ENCODE data around the gene PID1. TPM values are rescaled to one million over a fixed set of nuclear protein-coding genes. Genes with fewer than 3 reads are reported as not detected.

Gene PID1
- total and polyA plus RNA-seq, 4 donors = 13.3 to 52.0 (median 45.7) TPM

GRCh38 chr2:229265727-229266126 lies 5.4 kb downstream of the PID1 start (continued):
- peak; percentile 89 for TF ChIP-seq FOXA2 (IDR thresholded peaks at IDR 0.05)
- TF ChIP-seq YY1 (IDR thresholded peaks at IDR 0.05) = peak; percentile 93

DNA sequence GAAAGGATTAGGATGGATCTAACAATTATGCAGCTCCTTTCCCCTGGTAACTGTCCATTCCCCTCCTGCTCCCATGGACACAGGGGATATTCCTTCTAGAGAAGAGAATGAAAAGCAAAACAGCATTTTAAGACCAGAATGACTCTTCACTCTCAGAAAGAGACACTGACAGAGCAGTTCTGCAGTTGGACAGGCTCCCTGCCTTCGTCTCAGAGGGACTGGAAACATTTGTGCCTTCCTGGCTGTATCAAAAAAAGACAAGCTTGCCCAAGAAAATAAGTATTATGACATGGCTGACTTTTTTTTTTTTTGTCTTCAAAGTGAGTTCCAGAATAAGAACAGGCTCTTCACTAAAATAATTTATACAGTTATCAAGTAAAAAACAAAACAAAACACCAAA lies 9.5 kb downstream of the PID1 start:
- H3K27ac ChIP-seq (ENCODE audit: low read depth in 1 of 2, low read length in 2 of 2) = no peak overlapping the region
- 84% methylated on average over 1 of the region's 1 CpG for WGBS
- no peak overlapping the region for H3K4me3 ChIP-seq (ENCODE audit: low read depth in 1 of 3, low read length in 3 of 3)
- no peaks in the 10 kb centered on the region for H3K27me3 ChIP-seq (ENCODE audit: control insufficient read depth in 4 of 4, insufficient read depth in 4 of 4, low read length in 3 of 4)
- TF ChIP-seq FOXA1 (IDR thresholded peaks at IDR 0.05) = no peak
- no peak for TF ChIP-seq GABPA (IDR thresholded peaks at IDR 0.05 in 1 of 2, conservative IDR thresholded peaks at IDR 0.05 in 1 of 2)
- TF ChIP-seq REST (IDR thresholded peaks at IDR 0.05) = no peak
- TF ChIP-seq, protein P1, sequence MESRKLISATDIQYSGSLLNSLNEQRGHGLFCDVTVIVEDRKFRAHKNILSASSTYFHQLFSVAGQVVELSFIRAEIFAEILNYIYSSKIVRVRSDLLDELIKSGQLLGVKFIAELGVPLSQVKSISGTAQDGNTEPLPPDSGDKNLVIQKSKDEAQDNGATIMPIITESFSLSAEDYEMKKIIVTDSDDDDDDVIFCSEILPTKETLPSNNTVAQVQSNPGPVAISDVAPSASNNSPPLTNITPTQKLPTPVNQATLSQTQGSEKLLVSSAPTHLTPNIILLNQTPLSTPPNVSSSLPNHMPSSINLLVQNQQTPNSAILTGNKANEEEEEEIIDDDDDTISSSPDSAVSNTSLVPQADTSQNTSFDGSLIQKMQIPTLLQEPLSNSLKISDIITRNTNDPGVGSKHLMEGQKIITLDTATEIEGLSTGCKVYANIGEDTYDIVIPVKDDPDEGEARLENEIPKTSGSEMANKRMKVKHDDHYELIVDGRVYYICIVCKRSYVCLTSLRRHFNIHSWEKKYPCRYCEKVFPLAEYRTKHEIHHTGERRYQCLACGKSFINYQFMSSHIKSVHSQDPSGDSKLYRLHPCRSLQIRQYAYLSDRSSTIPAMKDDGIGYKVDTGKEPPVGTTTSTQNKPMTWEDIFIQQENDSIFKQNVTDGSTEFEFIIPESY (IDR thresholded peaks at IDR 0.05) = no peak
- TF ChIP-seq TAF1 (conservative IDR thresholded peaks at IDR 0.05) = no peak
- TF ChIP-seq JUND (IDR thresholded peaks at IDR 0.05) = no peak
- peaks cover 0 to 6% (median 0%) of the 10 kb centered on the region in 4 donors for H3K9me3 ChIP-seq (ENCODE audit: control insufficient read depth in 4 of 4, low read length in 3 of 4)
- peaks cover under 1 to 39% (median 25%) of the 10 kb centered on the region in 4 donors for H3K4me1 ChIP-seq (ENCODE audit: control insufficient read depth in 4 of 4, insufficient read depth in 4 of 4, low read length in 3 of 4)
- H3K9ac ChIP-seq (ENCODE audit: low read depth in 1 of 2, low read length in 2 of 2) = no peak overlapping the region
- no peak for DNase-seq (ENCODE audit: low spot score)
- H3K36me3 ChIP-seq (ENCODE audit: control insufficient read depth in 4 of 4, insufficient read depth in 3 of 4, low read depth in 1 of 4, low read length in 3 of 4) = peaks cover 3 to 23% (median 9%) of the 10 kb centered on the region in 4 donors

DNA sequence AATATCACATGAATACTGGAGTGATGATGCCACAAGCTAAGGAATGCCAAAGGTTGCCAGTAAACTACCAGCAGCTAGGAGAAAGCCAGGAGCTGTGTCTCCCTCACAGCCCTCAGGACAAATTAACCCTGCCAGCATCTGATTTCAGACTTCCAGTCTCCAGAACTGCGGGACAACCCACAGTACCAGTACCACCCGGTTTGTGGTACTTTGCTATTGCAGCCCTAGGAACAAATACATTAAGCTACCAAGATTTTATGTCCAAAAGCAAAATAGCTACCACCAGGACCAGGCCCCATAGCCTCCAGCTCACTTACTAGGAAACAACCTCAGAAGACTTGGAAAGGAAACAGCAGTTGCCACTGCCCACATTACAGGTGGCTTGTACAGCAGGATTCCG lies 10.0 kb downstream of the PID1 start:
- peaks cover 0 to 6% (median 0%) of the 10 kb centered on the region in 4 donors for H3K9me3 ChIP-seq (ENCODE audit: control insufficient read depth in 4 of 4, low read length in 3 of 4)
- H3K9ac ChIP-seq (ENCODE audit: low read depth in 1 of 2, low read length in 2 of 2) = no peak overlapping the region
- H3K4me1 ChIP-seq (ENCODE audit: control insufficient read depth in 4 of 4, insufficient read depth in 4 of 4, low read length in 3 of 4) = peaks cover 0 to 34% (median 19%) of the 10 kb centered on the region in 4 donors
- TF ChIP-seq YY1 (IDR thresholded peaks at IDR 0.05) (no peak), TAF1 (conservative IDR thresholded peaks at IDR 0.05) (no peak), REST (IDR thresholded peaks at IDR 0.05) (no peak), HNF4G (IDR thresholded peaks at IDR 0.05) (no peak)
- TF ChIP-seq, protein P2, sequence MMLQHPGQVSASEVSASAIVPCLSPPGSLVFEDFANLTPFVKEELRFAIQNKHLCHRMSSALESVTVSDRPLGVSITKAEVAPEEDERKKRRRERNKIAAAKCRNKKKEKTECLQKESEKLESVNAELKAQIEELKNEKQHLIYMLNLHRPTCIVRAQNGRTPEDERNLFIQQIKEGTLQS (IDR thresholded peaks at IDR 0.05) = no peak
- 94% methylated on average over 3 of the region's 3 CpGs for WGBS
- H3K27ac ChIP-seq (ENCODE audit: low read depth in 1 of 2, low read length in 2 of 2) = no peak overlapping the region
- no peak overlapping the region for H3K4me3 ChIP-seq (ENCODE audit: low read depth in 1 of 3, low read length in 3 of 3)
- DNase-seq (ENCODE audit: low spot score) = no peak
- H3K27me3 ChIP-seq (ENCODE audit: control insufficient read depth in 4 of 4, insufficient read depth in 4 of 4, low read length in 3 of 4) = no peaks in the 10 kb centered on the region
- peaks cover 3 to 23% (median 9%) of the 10 kb centered on the region in 4 donors for H3K36me3 ChIP-seq (ENCODE audit: control insufficient read depth in 4 of 4, insufficient read depth in 3 of 4, low read depth in 1 of 4, low read length in 3 of 4)
